ENCODE data around the gene PARD3. TPM values are rescaled to one million over a fixed set of nuclear protein-coding genes. Genes with fewer than 3 reads are reported as not detected.

PARD3 gene
- total RNA-seq, 4 donors from 2014 or later, result 115 to 226 (median 141) TPM

GRCh38 chr10:34205452-34205851 is 609.6 kb downstream of the PARD3 start:
- H3K27ac ChIP-seq, result no peak overlapping the region
- 78% methylated on average over 5 of the region's 5 CpGs for WGBS
- H3K4me3 ChIP-seq, result no peak overlapping the region
- H3K36me3 ChIP-seq, result no peaks in the 10 kb centered on the region
- no peaks in the 10 kb centered on the region for H3K9me3 ChIP-seq
- no peaks in the 10 kb centered on the region for H3K4me1 ChIP-seq
- no peak for TF ChIP-seq POLR2A (IDR thresholded peaks at IDR 0.05)
- TF ChIP-seq EP300 (IDR thresholded peaks at IDR 0.05), result no peak
- TF ChIP-seq POLR2AphosphoS5 (IDR thresholded peaks at IDR 0.05), result no peak
- TF ChIP-seq CTCF (IDR thresholded peaks at IDR 0.05), result no peak
- DNase-seq (ENCODE audit: low spot score in 2 of 2), result no peak
- H3K27me3 ChIP-seq, result no peaks in the 10 kb centered on the region

- no peak for DNase-seq (ENCODE audit: low spot score in 2 of 2)
- no peak overlapping the region for H3K27ac ChIP-seq
- no peak overlapping the region for H3K4me3 ChIP-seq
- no peaks in the 10 kb centered on the region for H3K4me1 ChIP-seq
- no peaks in the 10 kb centered on the region for H3K27me3 ChIP-seq
- 91% methylated on average over 7 of the region's 7 CpGs for WGBS
- no peaks in the 10 kb centered on the region for H3K36me3 ChIP-seq
- TF ChIP-seq EP300 (IDR thresholded peaks at IDR 0.05) (no peak), POLR2A (IDR thresholded peaks at IDR 0.05) (no peak), POLR2AphosphoS5 (IDR thresholded peaks at IDR 0.05) (no peak), CTCF (IDR thresholded peaks at IDR 0.05) (no peak)
- H3K9me3 ChIP-seq, result no peaks in the 10 kb centered on the region
These were observed 611.0 kb downstream of the PARD3 start for GRCh38 chr10:34203966-34204630.

GRCh38 chr10:34200355-34200901 is 614.7 kb downstream of the PARD3 start:
- TF ChIP-seq CTCF (IDR thresholded peaks at IDR 0.05) (no peak), POLR2AphosphoS5 (IDR thresholded peaks at IDR 0.05) (no peak), EP300 (IDR thresholded peaks at IDR 0.05) (no peak), POLR2A (IDR thresholded peaks at IDR 0.05) (no peak)

GRCh38 chr10:34198953-34199352 is 616.1 kb downstream of the PARD3 start:
- Histone ChIP-seq H3K4me3 (no peak overlapping the region), H3K4me1 (no peaks in the 10 kb centered on the region), H3K27ac (no peak overlapping the region), H3K27me3 (no peaks in the 10 kb centered on the region), H3K36me3 (no peaks in the 10 kb centered on the region), H3K9me3 (no peaks in the 10 kb centered on the region)
- DNase-seq (ENCODE audit: low spot score in 2 of 2), result no peak
- WGBS, result 100% methylated on average over 2 of the region's 2 CpGs
- no peak for TF ChIP-seq POLR2A (IDR thresholded peaks at IDR 0.05)
- no peak for TF ChIP-seq CTCF (IDR thresholded peaks at IDR 0.05)
- no peak for TF ChIP-seq EP300 (IDR thresholded peaks at IDR 0.05)

More at GRCh38 chr10:34200355-34200901, 614.7 kb downstream of the PARD3 start:
- DNase-seq (ENCODE audit: low spot score in 2 of 2), result no peak
- Histone ChIP-seq H3K27ac (no peak overlapping the region), H3K9me3 (no peaks in the 10 kb centered on the region), H3K4me1 (no peaks in the 10 kb centered on the region), H3K4me3 (no peak overlapping the region), H3K27me3 (no peaks in the 10 kb centered on the region), H3K36me3 (no peaks in the 10 kb centered on the region)
- 51% methylated on average over 4 of the region's 4 CpGs for WGBS

GRCh38 chr10:34196058-34196433 is 619.0 kb downstream of the PARD3 start:
- no peak overlapping the region for H3K4me3 ChIP-seq
- 96% methylated on average over 3 of the region's 3 CpGs for WGBS
- no peaks in the 10 kb centered on the region for H3K9me3 ChIP-seq
- no peaks in the 10 kb centered on the region for H3K4me1 ChIP-seq
- H3K36me3 ChIP-seq, result no peaks in the 10 kb centered on the region
- no peak for DNase-seq (ENCODE audit: low spot score in 2 of 2)
- H3K27ac ChIP-seq, result no peak overlapping the region
- TF ChIP-seq POLR2AphosphoS5 (IDR thresholded peaks at IDR 0.05) (no peak), EP300 (IDR thresholded peaks at IDR 0.05) (no peak), CTCF (IDR thresholded peaks at IDR 0.05) (no peak), POLR2A (IDR thresholded peaks at IDR 0.05) (no peak)
- no peaks in the 10 kb centered on the region for H3K27me3 ChIP-seq
